Measurements from ENCODE around the gene FOXK1.

FOXK1 gene

GRCh38 chr7:4771737-4772136, 89.6 kb downstream of the FOXK1 start (continued):
- TF ChIP-seq KLF16 (tag by site-specific recombination; IDR thresholded peaks at IDR 0.05): no peak

- POLR2A ChIA-PET: no interaction called here
- H3K36me3 ChIP-seq (ENCODE audit: control insufficient read depth in 2 of 2, insufficient read depth in 1 of 2, low read length in 2 of 2): peaks cover 0 to 11% of the 10 kb centered on the region in 2 experiments; a peak in 2 of 3 replicates
- TF ChIP-seq ZNF239 (tag by site-specific recombination; IDR thresholded peaks at IDR 0.05) (no peak), ZNF660 (tag by site-specific recombination; IDR thresholded peaks at IDR 0.05) (no peak), ZNF148 (tag by site-specific recombination; IDR thresholded peaks at IDR 0.05; ENCODE audit: borderline replicate concordance) (no peak), ZNF24 (tag by site-specific recombination; IDR thresholded peaks at IDR 0.05) (no peak), ZNF692 (tag by site-specific recombination; IDR thresholded peaks at IDR 0.05) (no peak), ZNF76 (tag by site-specific recombination; IDR thresholded peaks at IDR 0.05; ENCODE audit: borderline replicate concordance, low read depth) (no peak), ZNF837 (tag by site-specific recombination; IDR thresholded peaks at IDR 0.05) (no peak), ZIC2 (tag by site-specific recombination; IDR thresholded peaks at IDR 0.05) (no peak), ZNF571 (tag by site-specific recombination; IDR thresholded peaks at IDR 0.05) (no peak)
- CTCF ChIA-PET: no interaction called here
- H3K27ac ChIP-seq (ENCODE audit: extremely low read depth, low read depth, low read length): no peak overlapping the region
- peaks cover 4% of the 10 kb centered on the region for H3K4me1 ChIP-seq (ENCODE audit: control insufficient read depth, insufficient read depth, low read length)
- no peak overlapping the region for H3K4me3 ChIP-seq (ENCODE audit: low read depth, low read length)
- H3K9me3 ChIP-seq (ENCODE audit: control insufficient read depth, insufficient read depth, low read depth, low read length): no peaks in the 10 kb centered on the region
These were observed 90.2 kb downstream of the FOXK1 start for GRCh38 chr7:4772306-4772705.

GRCh38 chr7:4774007-4774406, 91.9 kb downstream of the FOXK1 start:
- no peak overlapping the region for H3K4me3 ChIP-seq (ENCODE audit: low read depth, low read length)
- H3K36me3 ChIP-seq (ENCODE audit: control insufficient read depth in 2 of 2, insufficient read depth in 1 of 2, low read length in 2 of 2): peaks cover 0 to 7% of the 10 kb centered on the region in 2 experiments; a peak in 2 of 3 replicates

More at GRCh38 chr7:4774007-4774406, 91.9 kb downstream of the FOXK1 start:
- ChIA-PET CTCF (interaction anchor here (0.7 kb wide), 1 partner anchor 20 kb away, joined by 4 read pairs; no protein-coding TSS in a partner anchor), POLR2A (interaction anchor here (2.1 kb wide), 1 partner anchor 133 kb away, joined by 15 read pairs; no protein-coding TSS in a partner anchor)
- H3K4me1 ChIP-seq (ENCODE audit: control insufficient read depth, insufficient read depth, low read length): peaks cover 4% of the 10 kb centered on the region
- TF ChIP-seq ZNF146 (tag by site-specific recombination; IDR thresholded peaks at IDR 0.05) (no peak), ZNF548 (tag by site-specific recombination; IDR thresholded peaks at IDR 0.05) (no peak), KLF10 (tag by site-specific recombination; IDR thresholded peaks at IDR 0.05) (no peak), ZNF23 (tag by site-specific recombination; IDR thresholded peaks at IDR 0.05; ENCODE audit: borderline replicate concordance) (no peak), ZNF433 (tag by site-specific recombination; IDR thresholded peaks at IDR 0.05; ENCODE audit: low read depth) (no peak), ZNF292 (tag by site-specific recombination; IDR thresholded peaks at IDR 0.05; ENCODE audit: borderline replicate concordance, low read depth) (no peak), ZNF449 (tag by site-specific recombination; IDR thresholded peaks at IDR 0.05) (no peak), ZNF677 (tag by site-specific recombination; IDR thresholded peaks at IDR 0.05) (no peak), ZNF324 (tag by site-specific recombination; IDR thresholded peaks at IDR 0.05) (no peak), SETDB1 (IDR thresholded peaks at IDR 0.05; ENCODE audit: insufficient read length, low read length) (no peak), ZNF404 (tag by site-specific recombination; IDR thresholded peaks at IDR 0.05) (no peak)
- no peaks in the 10 kb centered on the region for H3K9me3 ChIP-seq (ENCODE audit: control insufficient read depth, insufficient read depth, low read depth, low read length)
- H3K27ac ChIP-seq (ENCODE audit: extremely low read depth, low read depth, low read length): no peak overlapping the region
